22Rv1 (cell line): ENCODE results near the gene USP30.

Source experiments
- ZFX ChIP-seq: fragments of 450-650 bp; IDR thresholded peaks from 2 replicates; pipeline ENCODE4 v1.6.1; 2017; ENCODE audit warnings: antibody characterized with exemption, borderline replicate concordance
- TF ChIP-seq, protein P1 (sequence below): fragments of 450-650 bp; IDR thresholded peaks from 2 replicates; pipeline ENCODE4 v1.5.1; 2017; ENCODE audit warnings: mild to moderate bottlenecking

DNA sequence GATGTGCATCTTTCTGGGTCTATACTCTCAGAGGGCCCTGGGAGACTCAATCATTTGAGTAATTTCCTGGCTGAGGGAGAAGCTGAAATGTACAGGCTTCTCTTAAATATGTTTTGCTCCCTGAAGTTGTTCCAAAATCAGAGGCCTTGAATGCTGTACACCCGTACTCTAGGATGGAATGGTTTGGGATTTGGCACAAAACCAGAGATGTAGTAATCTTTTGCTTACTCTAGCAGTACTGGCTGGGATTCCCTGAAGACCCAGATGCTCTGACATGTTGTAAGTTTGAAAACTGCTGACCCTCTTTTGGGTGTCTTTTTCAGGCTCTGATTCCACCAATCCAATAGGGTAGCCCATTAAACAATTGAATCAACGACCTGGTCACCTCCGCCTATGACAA, 74.4 kb downstream of the USP30 start:
- TF ChIP-seq, protein P1, sequence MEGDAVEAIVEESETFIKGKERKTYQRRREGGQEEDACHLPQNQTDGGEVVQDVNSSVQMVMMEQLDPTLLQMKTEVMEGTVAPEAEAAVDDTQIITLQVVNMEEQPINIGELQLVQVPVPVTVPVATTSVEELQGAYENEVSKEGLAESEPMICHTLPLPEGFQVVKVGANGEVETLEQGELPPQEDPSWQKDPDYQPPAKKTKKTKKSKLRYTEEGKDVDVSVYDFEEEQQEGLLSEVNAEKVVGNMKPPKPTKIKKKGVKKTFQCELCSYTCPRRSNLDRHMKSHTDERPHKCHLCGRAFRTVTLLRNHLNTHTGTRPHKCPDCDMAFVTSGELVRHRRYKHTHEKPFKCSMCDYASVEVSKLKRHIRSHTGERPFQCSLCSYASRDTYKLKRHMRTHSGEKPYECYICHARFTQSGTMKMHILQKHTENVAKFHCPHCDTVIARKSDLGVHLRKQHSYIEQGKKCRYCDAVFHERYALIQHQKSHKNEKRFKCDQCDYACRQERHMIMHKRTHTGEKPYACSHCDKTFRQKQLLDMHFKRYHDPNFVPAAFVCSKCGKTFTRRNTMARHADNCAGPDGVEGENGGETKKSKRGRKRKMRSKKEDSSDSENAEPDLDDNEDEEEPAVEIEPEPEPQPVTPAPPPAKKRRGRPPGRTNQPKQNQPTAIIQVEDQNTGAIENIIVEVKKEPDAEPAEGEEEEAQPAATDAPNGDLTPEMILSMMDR: no peak
- no peak for TF ChIP-seq ZFX
